K562 (cell line): ENCODE data around the gene KISS1. TPM values are rescaled to one million over a fixed set of nuclear protein-coding genes. Genes with fewer than 3 reads are reported as not detected.
A peak's percentile ranks its signal among the peaks of the same experiment; 100 is the strongest.

ENCODE experiments used
- ARNT ChIP-seq, 2 experiments: fragments of 450-650 bp; IDR thresholded peaks; 2 replicates each; pipeline ENCODE4 v1.6.1; 2016; ENCODE audit warnings: mild to moderate bottlenecking in 1 of 2
- BACH1 ChIP-seq: fragments of 200-800 bp; sonication (Bioruptor generic); IDR thresholded peaks from 2 replicates; pipeline ENCODE4 v1.6.1; 2016; ENCODE audit warnings: missing genetic modification characterization, missing compliant biosample characterization
- CTCF ChIP-seq, 3 experiments: IDR thresholded peaks in 2 of 3; conservative IDR thresholded peaks in 1 of 3; 2 replicates each; pipeline ENCODE4 v1.5.1; 2011 to 2012; ENCODE audit warnings: low read length in 3 of 3, mild to moderate bottlenecking in 3 of 3, control low read depth in 2 of 3, improper control_type of control experiment in 1 of 3, inconsistent platforms in 1 of 3, low read depth in 1 of 3, mixed read lengths in 1 of 3, moderate library complexity in 1 of 3; ENCODE audit not compliant: insufficient read depth in 2 of 3
- DEAF1 ChIP-seq: fragments of 450-650 bp; formaldehyde crosslinking; IDR thresholded peaks from 2 replicates; pipeline ENCODE4 v1.4.0; 2020; ENCODE audit warnings: mild to moderate bottlenecking, moderate library complexity
- EP300 ChIP-seq: IDR thresholded peaks from 2 replicates; pipeline ENCODE4 v1.6.1; 2012; ENCODE audit warnings: low read length, improper control_type of control experiment
- NRF1 ChIP-seq, 2 experiments: fragments of 450-650 bp; IDR thresholded peaks in 1 of 2; conservative IDR thresholded peaks in 1 of 2; 2 replicates each; pipeline ENCODE4 v1.6.1; 2014; ENCODE audit warnings: mild to moderate bottlenecking in 2 of 2
- PBX2 ChIP-seq, 2 experiments: IDR thresholded peaks in 1 of 2; conservative IDR thresholded peaks in 1 of 2; 2 replicates each; pipeline ENCODE4 v1.6.1; 2016; ENCODE audit warnings: low read depth in 2 of 2, mild to moderate bottlenecking in 1 of 2, missing compliant biosample characterization in 1 of 2, missing genetic modification characterization in 1 of 2, moderate library complexity in 1 of 2
- POLR2G ChIP-seq: fragments of 200-400 bp; formaldehyde crosslinking; IDR thresholded peaks from 2 replicates; pipeline ENCODE4 v1.6.1; 2017; ENCODE audit warnings: low read depth, mild to moderate bottlenecking, antibody characterized with exemption, low read length, moderate library complexity
- RAD21 ChIP-seq, 2 experiments: fragments of 250-450 bp in 1 of 2; fragments of 450-650 bp in 1 of 2; sonication (Bioruptor Pico) in 1 of 2; formaldehyde crosslinking in 1 of 2; IDR thresholded peaks in 1 of 2; conservative IDR thresholded peaks in 1 of 2; 2 replicates each; pipeline versions ENCODE4 v1.4.0 to v1.8.0; 2020 to 2022; ENCODE audit warnings: mild to moderate bottlenecking in 2 of 2, moderate library complexity in 1 of 2
- SP1 ChIP-seq: sonication (generic); formaldehyde crosslinking; IDR thresholded peaks from 2 replicates; pipeline ENCODE4 v1.8.1; 2022; ENCODE audit warnings: mild to moderate bottlenecking, missing genetic modification reagents
- TFAP4 ChIP-seq: sonication (generic); formaldehyde crosslinking; IDR thresholded peaks from 2 replicates; pipeline ENCODE4 v1.8.0; 2022; ENCODE audit warnings: missing genetic modification reagents, mild to moderate bottlenecking, moderate library complexity, borderline replicate concordance
- TSHZ1 ChIP-seq: fragments of 250-450 bp; sonication (Bioruptor Pico); IDR thresholded peaks from 2 replicates; pipeline ENCODE4 v1.4.0; 2020; ENCODE audit warnings: mild to moderate bottlenecking, moderate library complexity
- ZNF75A ChIP-seq: fragments of 450-650 bp; formaldehyde crosslinking; IDR thresholded peaks from 2 replicates; pipeline ENCODE4 v1.4.0; 2020; ENCODE audit warnings: mild to moderate bottlenecking
- polyA plus RNA-seq, 8 experiments: library from polyadenylated mRNA; depleted of rRNA in 4 of 8; stranded (reverse) in 5 of 8; unstranded in 3 of 8; fragments of >200 nt; fragmentation: Nextera tagmentation in 2 of 8; fragmentation: Illumina TruSeq in 1 of 8; extraction: Ambion mirVana in 2 of 8; extraction: Trizol in 1 of 8; gene quantifications; 2 replicates each; pipeline versions ENCODE4 v1.2.1 to v1.2.3, GENCODE V29; 2011 to 2014; ENCODE audit warnings: inconsistent platforms in 1 of 8, missing spikeins in 1 of 8
- total RNA-seq, 7 experiments: library from RNA; depleted of rRNA in 6 of 7; stranded (reverse); fragments of >200 nt in 6 of 7; fragmentation: Illumina TruSeq in 2 of 7; extraction: Trizol in 2 of 7; gene quantifications; 2 replicates each; pipeline versions ENCODE4 v1.2.1 to v1.2.3, GENCODE V29; 2011 to 2021; ENCODE audit warnings: low replicate concordance in 1 of 7

KISS1 gene
- total and polyA plus RNA-seq, 9 of the 15 experiments (the other 6 are each of a cell fraction or from before 2014, with no cell fraction given), result 0.31 TPM; not detected in 8

GRCh38 chr1:204162494-204163074 lies 33.7 kb downstream of the KISS1 start (continued):
- TF ChIP-seq PBX2 (CRISPR knock-in tag; IDR thresholded peaks at IDR 0.05; ENCODE audit: low read depth), result no peak
- TF ChIP-seq PBX2 (tag; conservative IDR thresholded peaks at IDR 0.05; ENCODE audit: low read depth), result peak; percentile 31
- peak; percentile 99 to 100 for TF ChIP-seq RAD21 (CRISPR knock-in tag; conservative IDR thresholded peaks at IDR 0.05 in 1 of 2, IDR thresholded peaks at IDR 0.05 in 1 of 2)
- peak; percentile 62; the same call in 1 of the 2 replicates for TF ChIP-seq TFAP4 (CRISPR knock-in tag)
- peak; percentile 99 for TF ChIP-seq DEAF1 (CRISPR knock-in tag)
- no peak for TF ChIP-seq POLR2G
- TF ChIP-seq ZNF75A (CRISPR knock-in tag), result no peak
- TF ChIP-seq EP300, result no peak
- TF ChIP-seq NRF1 (conservative IDR thresholded peaks at IDR 0.05 in 1 of 2, IDR thresholded peaks at IDR 0.05 in 1 of 2), result no peak
- TF ChIP-seq CTCF (IDR thresholded peaks at IDR 0.05 in 2 of 3, conservative IDR thresholded peaks at IDR 0.05 in 1 of 3; ENCODE audit: insufficient read depth in 2 of 3, low read depth in 1 of 3, low read length in 3 of 3), result peak; percentile 96 to 99 (median 98)
- TF ChIP-seq ARNT (IDR thresholded peaks at IDR 0.05), result 0 out of 4 replicates have a peak, but pooled peaks of 1 of the 2 experiments have one; percentile 27
- TF ChIP-seq BACH1 (tag), result no peak
- peak; percentile 45; the same call in 1 of the 2 replicates for TF ChIP-seq SP1
- TF ChIP-seq TSHZ1 (CRISPR knock-in tag), result no peak
